Tibial nerve (tissue), 4 donors: Measurements from ENCODE around the gene SAMD14.

Source experiments
- CTCF ChIP-seq, 5 experiments: fragments of 200-600 bp in 3 of 5; fragments of 450-650 bp in 2 of 5; sonication (generic) in 3 of 5; IDR thresholded peaks; one replicate each; pipeline ENCODE4 v1.5.1; 2016 to 2019; ENCODE audit warnings: antibody characterized with exemption in 5 of 5, mild to moderate bottlenecking in 3 of 5, moderate library complexity in 2 of 5
- EP300 ChIP-seq, 2 donors: sonication (generic); formaldehyde crosslinking; IDR thresholded peaks; one replicate each; pipeline ENCODE4 v1.6.1; 2017; ENCODE audit warnings: antibody characterized with exemption in 2 of 2, mild to moderate bottlenecking in 1 of 2
- POLR2A ChIP-seq, 2 donors: fragments of 450-650 bp; IDR thresholded peaks; one replicate each; pipeline ENCODE4 v1.6.1; 2017; ENCODE audit warnings: antibody characterized with exemption in 2 of 2, mild to moderate bottlenecking in 2 of 2, moderate library complexity in 2 of 2

- no peak for TF ChIP-seq CTCF (IDR thresholded peaks at IDR 0.05)
- no peak for TF ChIP-seq POLR2A (IDR thresholded peaks at IDR 0.05)
- TF ChIP-seq EP300 (IDR thresholded peaks at IDR 0.05), result no peak
These were observed 15.6 kb downstream of the SAMD14 start for GRCh38 chr17:50114401-50114800.
